ENCODE measurements around the gene SAMD4A. TPM values are rescaled to one million over a fixed set of nuclear protein-coding genes. Genes with fewer than 3 reads are reported as not detected.
"Not testable (repeated sequence)": the region's sequence is repeated elsewhere in the genome, so short reads cannot be mapped to it uniquely, and the experiment has no call there.

SAMD4A gene
- total RNA-seq, 1 experiment from 2014 or later, result 77.2 TPM

- peak overlapping the region; percentile 7 for H3K4me2 ChIP-seq (ENCODE audit: low read depth, low read length, poor library complexity, severe bottlenecking)
- H3K9me3 ChIP-seq (ENCODE audit: low read length), result peaks cover 6% of the 10 kb centered on the region
- DNase-seq, result no peak
These were observed 231.7 kb downstream of the SAMD4A start for GRCh38 chr14:54798465-54799124.

GRCh38 chr14:54801482-54801881, 234.6 kb downstream of the SAMD4A start:
- H3K9me2 ChIP-seq (replicated peaks; ENCODE audit: insufficient read depth, low read length); H3K4me2 ChIP-seq (ENCODE audit: low read depth, low read length, poor library complexity, severe bottlenecking); H3K27me3 ChIP-seq (ENCODE audit: low read length); H3K9me3 ChIP-seq (ENCODE audit: low read length); H2AFZ ChIP-seq (ENCODE audit: low read length); H4K20me1 ChIP-seq (ENCODE audit: insufficient read depth, low read depth, low read length); DNase-seq; H3K79me2 ChIP-seq (ENCODE audit: low read length); H3K4me3 ChIP-seq (ENCODE audit: low read length); H3K36me3 ChIP-seq (ENCODE audit: insufficient read depth, low read length); H3K9ac ChIP-seq (ENCODE audit: low read length): not testable (repeated sequence)
- Histone ChIP-seq H3K27ac (ENCODE audit: low read length) (peak overlapping the region; percentile 87; the same call in 1 of the 2 replicates), H3K4me1 (ENCODE audit: low read length) (peaks cover 80% of the 10 kb centered on the region)

More at GRCh38 chr14:54798465-54799124, 231.7 kb downstream of the SAMD4A start:
- no peaks in the 10 kb centered on the region for H4K20me1 ChIP-seq (ENCODE audit: insufficient read depth, low read depth, low read length)
- H3K79me2 ChIP-seq (ENCODE audit: low read length), result no peaks in the 10 kb centered on the region
- no peaks in the 10 kb centered on the region for H3K9me2 ChIP-seq (replicated peaks; ENCODE audit: insufficient read depth, low read length)
- no peak overlapping the region for H3K9ac ChIP-seq (ENCODE audit: low read length)
- peaks cover 56% of the 10 kb centered on the region for H3K4me1 ChIP-seq (ENCODE audit: low read length)
- H3K36me3 ChIP-seq (ENCODE audit: insufficient read depth, low read length), result peaks cover 20% of the 10 kb centered on the region
- peak overlapping the region; percentile 75 for H3K27ac ChIP-seq (ENCODE audit: low read length)
- no peaks in the 10 kb centered on the region for H3K27me3 ChIP-seq (ENCODE audit: low read length)
- H2AFZ ChIP-seq (ENCODE audit: low read length), result no peak overlapping the region
- no peak overlapping the region for H3K4me3 ChIP-seq (ENCODE audit: low read length)

GRCh38 chr14:54803396-54803795, 236.5 kb downstream of the SAMD4A start:
- Histone ChIP-seq H4K20me1 (ENCODE audit: insufficient read depth, low read depth, low read length) (no peaks in the 10 kb centered on the region), H3K36me3 (ENCODE audit: insufficient read depth, low read length) (no peaks in the 10 kb centered on the region; the same call in 1 of the 2 replicates), H3K79me2 (ENCODE audit: low read length) (no peaks in the 10 kb centered on the region), H3K27ac (ENCODE audit: low read length) (peak overlapping the region; percentile 87), H3K27me3 (ENCODE audit: low read length) (no peaks in the 10 kb centered on the region), H3K4me1 (ENCODE audit: low read length) (peaks cover 81% of the 10 kb centered on the region), H3K4me3 (ENCODE audit: low read length) (peak overlapping the region; percentile 5; the same call in 1 of the 2 replicates), H3K9me3 (ENCODE audit: low read length) (no peaks in the 10 kb centered on the region), H3K9me2 (replicated peaks; ENCODE audit: insufficient read depth, low read length) (no peaks in the 10 kb centered on the region), H3K9ac (ENCODE audit: low read length) (peak overlapping the region; percentile 59), H3K4me2 (ENCODE audit: low read depth, low read length, poor library complexity, severe bottlenecking) (peak overlapping the region; percentile 40), H2AFZ (ENCODE audit: low read length) (no peak overlapping the region)
- DNase-seq, result peak; percentile 84

GRCh38 chr14:54803926-54804537, 237.1 kb downstream of the SAMD4A start:
- H3K4me3 ChIP-seq (ENCODE audit: low read length), result no peak overlapping the region
- H3K79me2 ChIP-seq (ENCODE audit: low read length), result no peaks in the 10 kb centered on the region
- H4K20me1 ChIP-seq (ENCODE audit: insufficient read depth, low read depth, low read length), result no peaks in the 10 kb centered on the region
- no peak overlapping the region for H2AFZ ChIP-seq (ENCODE audit: low read length)
- DNase-seq, result no peak
- no peaks in the 10 kb centered on the region for H3K27me3 ChIP-seq (ENCODE audit: low read length)
- no peaks in the 10 kb centered on the region for H3K9me3 ChIP-seq (ENCODE audit: low read length)
- peak overlapping the region; percentile 48 for H3K4me2 ChIP-seq (ENCODE audit: low read depth, low read length, poor library complexity, severe bottlenecking)
- H3K36me3 ChIP-seq (ENCODE audit: insufficient read depth, low read length), result no peaks in the 10 kb centered on the region; the same call in 1 of the 2 replicates
- H3K4me1 ChIP-seq (ENCODE audit: low read length), result peaks cover 81% of the 10 kb centered on the region
- no peaks in the 10 kb centered on the region for H3K9me2 ChIP-seq (replicated peaks; ENCODE audit: insufficient read depth, low read length)
- peak overlapping the region; percentile 87 for H3K27ac ChIP-seq (ENCODE audit: low read length)
- H3K9ac ChIP-seq (ENCODE audit: low read length), result peak overlapping the region; percentile 59

- Histone ChIP-seq H3K9ac (ENCODE audit: low read length) (peak overlapping the region; percentile 59), H3K36me3 (ENCODE audit: insufficient read depth, low read length) (no peaks in the 10 kb centered on the region; the same call in 1 of the 2 replicates), H3K4me2 (ENCODE audit: low read depth, low read length, poor library complexity, severe bottlenecking) (peak overlapping the region; percentile 48), H2AFZ (ENCODE audit: low read length) (no peak overlapping the region), H3K4me1 (ENCODE audit: low read length) (peaks cover 81% of the 10 kb centered on the region), H3K79me2 (ENCODE audit: low read length) (no peaks in the 10 kb centered on the region), H3K27me3 (ENCODE audit: low read length) (no peaks in the 10 kb centered on the region), H3K9me3 (ENCODE audit: low read length) (no peaks in the 10 kb centered on the region), H3K4me3 (ENCODE audit: low read length) (no peak overlapping the region), H3K27ac (ENCODE audit: low read length) (peak overlapping the region; percentile 87), H3K9me2 (replicated peaks; ENCODE audit: insufficient read depth, low read length) (no peaks in the 10 kb centered on the region), H4K20me1 (ENCODE audit: insufficient read depth, low read depth, low read length) (no peaks in the 10 kb centered on the region)
- no peak for DNase-seq
These were observed 237.7 kb downstream of the SAMD4A start for GRCh38 chr14:54804538-54805041.

GRCh38 chr14:54805070-54805444, 238.1 kb downstream of the SAMD4A start:
- H3K4me2 ChIP-seq (ENCODE audit: low read depth, low read length, poor library complexity, severe bottlenecking), result peak overlapping the region; percentile 48
- no peaks in the 10 kb centered on the region for H3K79me2 ChIP-seq (ENCODE audit: low read length)
- no peak overlapping the region for H2AFZ ChIP-seq (ENCODE audit: low read length)

GRCh38 chr14:54805445-54806322, 238.8 kb downstream of the SAMD4A start:
- Histone ChIP-seq H3K9ac (ENCODE audit: low read length) (peak overlapping the region; percentile 59), H3K27ac (ENCODE audit: low read length) (peak overlapping the region; percentile 87), H3K27me3 (ENCODE audit: low read length) (no peaks in the 10 kb centered on the region), H3K4me2 (ENCODE audit: low read depth, low read length, poor library complexity, severe bottlenecking) (peak overlapping the region; percentile 48), H3K4me1 (ENCODE audit: low read length) (peaks cover 78% of the 10 kb centered on the region), H3K36me3 (ENCODE audit: insufficient read depth, low read length) (no peaks in the 10 kb centered on the region), H3K9me3 (ENCODE audit: low read length) (no peaks in the 10 kb centered on the region), H3K4me3 (ENCODE audit: low read length) (peak overlapping the region; percentile 16; the same call in 1 of the 2 replicates), H4K20me1 (ENCODE audit: insufficient read depth, low read depth, low read length) (no peaks in the 10 kb centered on the region), H3K79me2 (ENCODE audit: low read length) (no peaks in the 10 kb centered on the region), H2AFZ (ENCODE audit: low read length) (peak overlapping the region; percentile 22; the same call in 1 of the 2 replicates), H3K9me2 (replicated peaks; ENCODE audit: insufficient read depth, low read length) (no peaks in the 10 kb centered on the region)
- DNase-seq, result peak; percentile 98

More at GRCh38 chr14:54805070-54805444, 238.1 kb downstream of the SAMD4A start:
- Histone ChIP-seq H3K9me2 (replicated peaks; ENCODE audit: insufficient read depth, low read length) (no peaks in the 10 kb centered on the region), H3K4me3 (ENCODE audit: low read length) (peak overlapping the region; percentile 16; the same call in 1 of the 2 replicates), H3K9me3 (ENCODE audit: low read length) (no peaks in the 10 kb centered on the region), H3K27ac (ENCODE audit: low read length) (peak overlapping the region; percentile 87), H3K27me3 (ENCODE audit: low read length) (no peaks in the 10 kb centered on the region), H4K20me1 (ENCODE audit: insufficient read depth, low read depth, low read length) (no peaks in the 10 kb centered on the region), H3K4me1 (ENCODE audit: low read length) (peaks cover 78% of the 10 kb centered on the region), H3K36me3 (ENCODE audit: insufficient read depth, low read length) (no peaks in the 10 kb centered on the region; the same call in 1 of the 2 replicates), H3K9ac (ENCODE audit: low read length) (peak overlapping the region; percentile 59)
- no peak for DNase-seq

All from Karpas-422 (cell line).